CD4-positive, alpha-beta T cell treated with Interleukin-15 for 4 hours (primary cell): ENCODE data around the gene NRSN2.
"Not testable (repeated sequence)": the region's sequence is repeated elsewhere in the genome, so short reads cannot be mapped to it uniquely, and the experiment has no call there.

Experiments used
- DNase-seq: peaks from one replicate; pipeline ENCODE4 v3.0.0-alpha.2; 2020; ENCODE audit warnings: low spot score

Gene NRSN2

GRCh38 chr20:325045-325888 is 21.6 kb upstream of the NRSN2 start, which contains the start of gene SOX12:
TSS of gene SOX12 (plus strand) at chr20:325552. CDS start at chr20:325925, 373 bp downstream.
- peak; percentile 94 for DNase-seq

GRCh38 chr20:325889-326644 is 20.8 kb upstream of the NRSN2 start:
- no peak for DNase-seq

GRCh38 chr20:326645-327185 is 20.2 kb upstream of the NRSN2 start:
- DNase-seq, result no peak

- DNase-seq, result peak; percentile 72
Measured at GRCh38 chr20:327186-328026, 19.5 kb upstream of the NRSN2 start.

GRCh38 chr20:328027-328974 is 18.6 kb upstream of the NRSN2 start:
- no peak for DNase-seq

GRCh38 chr20:328975-329695 is 17.8 kb upstream of the NRSN2 start:
- no peak for DNase-seq

GRCh38 chr20:329851-330232 is 17.1 kb upstream of the NRSN2 start:
- DNase-seq, result no peak

GRCh38 chr20:330233-331149 is 16.4 kb upstream of the NRSN2 start:
- peak; percentile 74 for DNase-seq

GRCh38 chr20:334578-334977 is 12.3 kb upstream of the NRSN2 start:
- no peak for DNase-seq

- DNase-seq, result not testable (repeated sequence)
Measured at GRCh38 chr20:336040-336439, 10.9 kb upstream of the NRSN2 start.

- DNase-seq, result no peak
Measured at GRCh38 chr20:341682-342081, 5.2 kb upstream of the NRSN2 start.

- DNase-seq, result no peak
Measured at GRCh38 chr20:343107-343506, 3.8 kb upstream of the NRSN2 start.

- no peak for DNase-seq
Measured at GRCh38 chr20:346033-346639, 775 bp upstream of the NRSN2 start.

GRCh38 chr20:347317-347639 is 367 bp downstream of the NRSN2 start:
- DNase-seq, result no peak

- peak; percentile 56 for DNase-seq
Measured at GRCh38 chr20:347640-348484, 951 bp downstream of the NRSN2 start.

GRCh38 chr20:348972-349841 is 2.3 kb downstream of the NRSN2 start:
- DNase-seq, result no peak

GRCh38 chr20:353166-353565 is 6.3 kb downstream of the NRSN2 start:
- DNase-seq, result no peak
